ENCODE data around the gene PDXDC1. TPM values are rescaled to one million over a fixed set of nuclear protein-coding genes. Genes with fewer than 3 reads are reported as not detected.
"Not testable (repeated sequence)": the region's sequence is repeated elsewhere in the genome, so short reads cannot be mapped to it uniquely, and the experiment has no call there.

PDXDC1 gene
- total RNA-seq, 1 experiment from 2014 or later = 101 TPM

DNA sequence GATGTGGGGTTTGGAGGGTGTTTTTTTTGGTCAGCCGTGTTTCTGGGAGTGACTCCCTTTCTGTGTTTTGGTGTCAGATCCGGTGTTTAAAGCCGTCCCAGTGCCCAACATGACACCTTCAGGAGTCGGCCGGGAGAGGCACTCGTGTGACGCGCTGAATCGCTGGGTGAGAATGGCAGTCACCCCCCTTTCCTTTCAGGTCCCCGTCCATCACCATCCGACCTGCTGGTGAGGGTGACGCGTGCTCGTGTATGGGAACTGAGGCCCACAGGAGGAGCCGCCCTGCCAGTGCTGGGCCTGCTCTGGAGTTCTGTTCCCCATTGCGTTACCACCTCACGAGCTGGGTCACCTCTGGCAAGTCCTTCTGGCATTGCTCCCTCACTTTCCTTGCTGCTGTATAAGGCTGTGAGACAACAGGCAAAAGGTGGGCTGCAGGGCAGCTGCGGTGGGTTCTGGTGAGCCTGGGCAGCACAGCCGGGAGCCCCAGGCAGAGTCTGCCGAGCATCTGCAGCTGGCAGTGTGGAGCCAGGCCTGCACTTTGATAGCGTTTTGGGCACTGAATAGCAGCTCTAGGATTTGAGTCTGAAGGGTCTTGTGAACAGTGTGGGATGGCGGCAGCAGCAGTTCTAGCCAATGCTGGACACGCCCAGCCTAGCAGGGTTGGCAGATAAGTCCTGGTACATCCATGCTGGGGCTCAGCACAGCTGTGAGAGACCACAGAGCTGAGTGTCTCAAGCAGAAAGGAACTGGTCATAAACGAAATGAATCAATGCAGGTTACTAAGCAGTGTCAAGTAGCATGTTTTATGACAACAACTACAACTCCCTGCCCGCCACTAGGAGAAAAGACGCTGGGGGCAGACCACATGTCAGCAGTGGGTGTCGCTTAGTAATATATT is 54.2 kb downstream of the PDXDC1 start:
- DNase-seq (ENCODE audit: low read depth); in situ Hi-C loops (cut with HindIII; ENCODE audit: low pct_unique_long_range_greater_than_20kb, low sequenced_read_pairs): not testable (repeated sequence)

DNA sequence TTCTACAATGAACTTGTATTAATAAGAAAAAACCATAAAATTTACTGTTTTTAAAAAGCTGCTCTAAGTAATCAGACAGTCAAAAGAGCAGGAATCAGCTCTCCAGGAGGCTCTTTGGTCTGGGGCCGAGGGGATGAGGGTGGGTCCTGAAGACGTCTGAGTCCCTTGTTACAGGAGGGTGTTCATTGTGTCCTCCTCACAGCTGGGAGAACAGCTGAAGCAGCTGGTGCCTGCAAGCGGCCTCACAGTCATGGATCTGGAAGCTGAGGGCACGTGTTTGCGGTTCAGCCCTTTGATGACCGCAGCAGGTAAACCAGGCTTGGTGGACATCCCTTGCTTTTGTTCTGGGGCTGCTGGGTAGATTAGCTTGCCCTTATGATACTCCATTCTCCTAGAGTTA is 54.9 kb downstream of the PDXDC1 start:
- DNase-seq (ENCODE audit: low read depth); in situ Hi-C loops (cut with HindIII; ENCODE audit: low pct_unique_long_range_greater_than_20kb, low sequenced_read_pairs): not testable (repeated sequence)

DNA sequence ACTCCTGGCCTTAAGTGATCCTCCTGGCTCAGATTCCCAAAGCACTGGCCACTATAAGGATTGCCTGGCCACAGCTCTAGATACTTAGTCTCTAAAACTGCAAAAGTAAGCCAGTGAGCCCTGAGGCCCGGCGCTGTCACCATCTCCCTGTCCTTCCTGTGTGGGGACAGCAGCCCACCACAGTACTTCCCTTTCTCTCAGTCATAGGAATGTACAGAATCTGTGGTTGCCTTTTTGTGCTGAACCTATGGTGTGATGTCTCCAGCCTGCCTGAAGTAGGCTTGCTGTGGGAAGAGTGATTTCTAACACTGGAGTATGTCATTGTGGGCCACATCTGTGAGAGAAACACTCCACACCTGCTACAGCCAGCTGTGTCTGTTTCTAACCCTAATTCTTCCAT is 56.4 kb downstream of the PDXDC1 start:
- in situ Hi-C loops (cut with HindIII; ENCODE audit: low pct_unique_long_range_greater_than_20kb, low sequenced_read_pairs) = no loop called here
- no peak for DNase-seq (ENCODE audit: low read depth)

DNA sequence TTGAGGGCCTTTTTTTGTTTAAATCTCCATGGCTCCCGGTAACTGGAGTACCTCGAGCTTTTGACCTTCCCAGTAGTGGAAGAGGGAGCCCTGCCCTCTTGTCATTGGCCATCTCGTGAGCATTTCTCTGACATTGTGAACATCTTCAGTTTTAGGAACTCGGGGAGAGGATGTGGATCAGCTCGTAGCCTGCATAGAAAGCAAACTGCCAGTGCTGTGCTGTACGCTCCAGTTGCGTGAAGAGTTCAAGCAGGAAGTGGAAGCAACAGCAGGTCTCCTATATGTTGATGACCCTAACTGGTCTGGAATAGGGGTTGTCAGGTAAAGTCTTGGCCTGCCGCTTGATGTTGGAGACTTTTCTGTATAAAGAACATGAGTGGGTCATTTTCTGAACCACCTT is 56.8 kb downstream of the PDXDC1 start:
- in situ Hi-C loops (cut with HindIII; ENCODE audit: low pct_unique_long_range_greater_than_20kb, low sequenced_read_pairs) = no loop called here
- no peak for DNase-seq (ENCODE audit: low read depth)

DNA sequence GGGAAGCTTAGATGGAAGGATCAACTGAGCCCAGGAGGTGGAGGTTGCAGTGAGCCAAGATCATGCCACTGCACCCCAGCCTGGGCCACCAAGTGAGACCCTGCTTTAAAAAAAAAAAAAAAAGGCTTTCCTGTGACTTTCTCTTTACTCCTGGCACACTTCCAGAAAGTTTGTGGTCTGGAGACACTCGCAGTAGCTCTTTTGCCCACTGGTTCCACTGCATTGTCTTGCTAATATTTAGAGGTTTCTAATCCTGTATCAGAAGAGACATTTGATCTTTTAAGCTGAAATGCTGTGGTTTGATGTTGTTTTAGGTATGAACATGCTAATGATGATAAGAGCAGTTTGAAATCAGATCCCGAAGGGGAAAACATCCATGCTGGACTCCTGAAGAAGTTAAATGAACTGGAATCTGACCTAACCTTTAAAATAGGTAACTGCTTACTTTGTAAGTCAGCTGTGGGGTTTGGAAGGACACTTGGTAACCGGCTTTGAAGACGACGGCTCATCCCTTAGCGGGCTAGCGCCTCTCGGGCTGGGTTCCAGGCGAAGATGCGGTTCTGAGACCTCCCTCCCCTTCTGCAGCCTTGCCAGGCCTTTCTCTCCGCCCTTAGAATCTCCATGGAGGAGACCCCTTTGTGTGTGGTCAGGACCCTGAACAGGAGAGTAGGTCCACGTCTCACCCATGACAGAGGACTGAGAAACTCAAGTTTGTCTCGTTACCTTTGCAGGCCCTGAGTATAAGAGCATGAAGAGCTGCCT is 57.9 kb downstream of the PDXDC1 start:
- in situ Hi-C loops (cut with HindIII; ENCODE audit: low pct_unique_long_range_greater_than_20kb, low sequenced_read_pairs) = no loop called here
- no peak for DNase-seq (ENCODE audit: low read depth)

DNA sequence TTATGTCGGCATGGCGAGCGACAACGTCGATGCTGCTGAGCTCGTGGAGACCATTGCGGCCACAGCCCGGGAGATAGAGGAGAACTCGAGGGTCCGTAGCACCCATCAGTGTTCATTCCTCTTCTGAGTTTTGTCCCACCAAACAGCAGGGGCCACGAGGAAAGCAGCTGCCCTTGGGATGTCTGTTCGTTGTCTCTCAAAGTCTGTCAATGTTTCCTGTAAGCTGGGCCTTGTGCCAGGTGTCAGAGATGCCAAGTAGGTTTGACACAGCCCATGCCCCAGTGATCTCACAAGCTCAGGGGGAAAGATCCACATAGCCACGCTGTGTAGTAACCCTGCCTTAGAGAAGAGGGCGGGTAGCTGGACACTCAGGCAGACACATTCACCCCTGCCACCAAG is 58.5 kb downstream of the PDXDC1 start:
- no peak for DNase-seq (ENCODE audit: low read depth)

DNA sequence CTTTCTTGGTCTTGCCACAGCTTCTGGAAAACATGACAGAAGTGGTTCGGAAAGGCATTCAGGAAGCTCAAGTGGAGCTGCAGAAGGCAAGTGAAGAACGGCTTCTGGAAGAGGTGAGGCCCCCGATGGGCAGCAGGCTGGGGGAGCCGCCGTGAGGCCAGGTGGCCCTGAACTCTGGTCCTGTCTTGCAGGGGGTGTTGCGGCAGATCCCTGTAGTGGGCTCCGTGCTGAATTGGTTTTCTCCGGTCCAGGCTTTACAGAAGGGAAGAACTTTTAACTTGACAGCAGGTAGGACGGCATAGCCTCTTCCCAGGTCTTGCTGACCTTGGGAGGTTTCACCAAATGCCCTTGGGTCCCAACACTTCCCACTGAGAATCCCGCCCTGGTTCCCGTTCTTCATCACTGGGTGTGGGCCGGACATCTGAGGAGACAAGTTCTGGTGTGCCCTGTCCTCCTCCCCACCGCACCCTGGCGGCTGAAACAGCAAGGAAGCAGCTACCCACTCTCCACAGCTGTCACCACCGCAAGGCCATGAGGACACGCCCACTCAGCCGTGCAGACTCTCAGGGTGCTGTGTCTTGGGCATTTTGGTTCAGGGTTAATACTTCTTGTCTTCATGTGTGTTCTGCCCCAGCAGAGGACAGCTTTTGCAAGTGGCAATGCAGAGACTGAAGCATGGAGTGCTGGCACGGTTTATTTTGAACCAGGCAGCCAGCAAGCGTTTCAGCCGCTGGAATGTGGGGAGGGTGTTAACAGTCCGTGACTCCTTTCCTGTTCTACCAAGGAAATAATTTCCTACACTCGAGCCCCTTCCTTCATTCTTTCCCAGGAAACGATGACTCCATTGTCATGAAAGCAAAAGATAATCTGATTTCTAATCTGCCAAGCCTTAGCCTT is 59.7 kb downstream of the PDXDC1 start:
- DNase-seq (ENCODE audit: low read depth) = no peak
- in situ Hi-C loops (cut with HindIII; ENCODE audit: low pct_unique_long_range_greater_than_20kb, low sequenced_read_pairs) = no loop called here

More for the DNA sequence above, 58.5 kb downstream of the PDXDC1 start:
- in situ Hi-C loops (cut with HindIII; ENCODE audit: low pct_unique_long_range_greater_than_20kb, low sequenced_read_pairs) = no loop called here

DNA sequence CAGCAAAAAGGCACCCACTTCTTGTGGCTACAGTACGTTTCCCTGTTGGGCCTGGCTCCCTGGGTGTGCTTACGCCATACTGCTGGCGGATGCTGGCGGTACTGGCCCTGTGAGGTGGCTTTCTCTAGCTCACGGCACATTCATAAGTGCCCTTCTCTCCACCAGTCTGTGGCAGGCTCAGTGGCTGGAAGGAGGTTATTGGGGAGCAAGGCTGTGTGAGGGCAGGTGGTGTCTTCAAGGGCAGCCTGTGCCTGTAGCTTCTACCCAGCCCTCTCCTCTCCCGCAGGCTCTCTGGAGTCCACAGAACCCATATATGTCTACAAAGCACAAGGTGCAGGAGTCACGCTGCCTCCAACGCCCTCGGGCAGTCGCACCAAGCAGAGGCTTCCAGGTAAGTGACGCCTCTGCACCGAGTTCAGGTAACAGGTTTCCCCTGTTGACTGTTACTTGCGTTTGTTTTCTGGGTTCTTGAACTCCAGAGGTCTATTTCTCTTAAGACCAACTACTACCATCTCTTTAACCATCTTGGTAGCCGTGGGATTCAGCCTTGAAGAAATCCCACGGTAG is 60.4 kb downstream of the PDXDC1 start:
- in situ Hi-C loops (cut with HindIII; ENCODE audit: low pct_unique_long_range_greater_than_20kb, low sequenced_read_pairs) = no loop called here
- DNase-seq (ENCODE audit: low read depth) = no peak

DNA sequence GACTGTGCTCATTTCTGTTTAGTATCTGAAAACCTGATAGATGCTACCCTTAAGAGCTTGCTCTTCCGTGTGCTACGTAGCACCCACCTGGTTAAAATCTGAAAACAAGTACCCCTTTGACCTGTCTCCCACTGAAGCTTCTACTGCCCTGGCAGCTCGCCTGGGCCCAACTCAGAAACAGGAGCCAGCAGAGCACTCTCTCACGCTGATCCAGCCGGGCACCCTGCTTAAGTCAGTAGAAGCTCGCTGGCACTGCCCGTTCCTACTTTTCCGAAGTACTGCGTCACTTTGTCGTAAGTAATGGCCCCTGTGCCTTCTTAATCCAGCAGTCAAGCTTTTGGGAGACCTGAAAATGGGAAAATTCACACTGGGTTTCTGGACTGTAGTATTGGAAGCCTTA is 62.2 kb downstream of the PDXDC1 start:
- in situ Hi-C loops (cut with HindIII; ENCODE audit: low pct_unique_long_range_greater_than_20kb, low sequenced_read_pairs) = no loop called here
- no peak for DNase-seq (ENCODE audit: low read depth)

DNA sequence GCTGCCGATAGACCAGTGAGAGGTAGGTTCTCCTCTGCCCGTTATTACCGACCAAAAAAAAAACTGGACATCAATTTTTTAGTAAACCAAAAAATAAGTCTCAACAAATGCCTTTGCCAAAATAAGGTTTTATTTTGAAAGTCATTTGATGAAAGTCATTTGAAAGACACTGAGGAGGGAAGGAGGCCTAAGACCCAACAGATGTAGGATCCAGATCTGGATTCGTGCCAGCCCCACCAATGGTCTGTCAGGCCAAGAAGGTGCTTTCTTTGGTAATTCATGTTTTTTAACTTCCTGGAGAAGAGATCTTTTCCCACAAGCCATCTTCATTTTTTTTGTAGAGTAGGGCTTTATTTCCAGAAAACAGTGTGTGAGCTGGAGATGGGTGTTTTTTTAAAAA is 62.9 kb downstream of the PDXDC1 start:
- in situ Hi-C loops (cut with HindIII; ENCODE audit: low pct_unique_long_range_greater_than_20kb, low sequenced_read_pairs) = no loop called here
- DNase-seq (ENCODE audit: low read depth) = no peak

DNA sequence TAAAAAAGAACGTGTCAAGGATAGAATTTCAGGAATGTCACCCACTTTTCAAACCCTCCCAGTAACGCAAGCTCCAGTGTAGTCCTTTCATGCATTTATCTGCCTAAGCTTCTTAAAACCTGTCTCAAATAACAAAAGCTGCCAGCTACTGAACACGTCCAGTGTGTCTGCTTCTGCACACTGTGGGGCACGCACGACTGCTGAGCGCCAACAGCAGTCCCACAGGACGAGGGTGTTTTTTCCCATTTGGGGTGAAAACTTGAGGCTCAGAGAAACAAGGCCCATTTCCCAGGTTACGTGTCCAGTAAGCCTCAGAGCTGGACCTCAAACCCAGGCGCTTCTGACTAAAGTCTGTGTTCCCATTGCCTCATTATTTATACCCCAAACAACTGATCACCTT is 63.9 kb downstream of the PDXDC1 start:
- DNase-seq (ENCODE audit: low read depth) = no peak
- in situ Hi-C loops (cut with HindIII; ENCODE audit: low pct_unique_long_range_greater_than_20kb, low sequenced_read_pairs) = no loop called here

DNA sequence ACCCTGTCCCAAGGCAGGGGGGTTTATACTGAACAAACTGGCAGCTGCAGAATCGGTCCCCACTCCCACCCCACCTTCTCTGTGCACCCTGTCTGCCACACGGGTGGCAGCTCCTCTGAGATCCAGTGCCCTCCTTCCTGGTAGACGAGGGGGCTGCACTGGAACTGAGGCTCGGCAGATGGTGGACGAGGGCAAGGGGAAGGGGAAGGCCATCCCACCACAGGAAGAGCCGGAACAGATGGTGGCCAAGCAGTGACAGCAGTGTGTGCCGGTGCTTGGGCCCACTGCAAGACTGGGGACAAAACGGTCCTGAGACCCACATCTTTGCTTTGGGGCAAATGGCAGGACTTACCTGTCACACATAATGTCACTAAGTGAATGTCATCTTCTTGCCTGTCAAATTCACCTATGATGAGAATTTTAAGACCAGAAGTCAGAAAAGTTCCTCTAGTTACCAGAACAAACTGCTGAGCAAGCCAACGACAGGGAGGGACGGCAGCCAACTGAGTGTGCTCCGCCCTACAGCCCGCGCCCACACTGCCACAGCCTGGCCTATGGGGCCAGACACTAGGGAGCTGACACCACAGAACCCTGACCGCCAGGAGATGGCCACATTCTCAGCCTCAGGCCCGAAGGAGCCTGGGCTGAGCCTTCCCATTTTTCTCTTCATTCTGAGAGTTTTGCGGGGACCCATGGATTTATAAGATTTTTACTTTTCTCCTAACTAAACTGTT is 66.6 kb downstream of the PDXDC1 start:
- DNase-seq (ENCODE audit: low read depth) = peak; percentile 40
- in situ Hi-C loops (cut with HindIII; ENCODE audit: low pct_unique_long_range_greater_than_20kb, low sequenced_read_pairs) = no loop called here

DNA sequence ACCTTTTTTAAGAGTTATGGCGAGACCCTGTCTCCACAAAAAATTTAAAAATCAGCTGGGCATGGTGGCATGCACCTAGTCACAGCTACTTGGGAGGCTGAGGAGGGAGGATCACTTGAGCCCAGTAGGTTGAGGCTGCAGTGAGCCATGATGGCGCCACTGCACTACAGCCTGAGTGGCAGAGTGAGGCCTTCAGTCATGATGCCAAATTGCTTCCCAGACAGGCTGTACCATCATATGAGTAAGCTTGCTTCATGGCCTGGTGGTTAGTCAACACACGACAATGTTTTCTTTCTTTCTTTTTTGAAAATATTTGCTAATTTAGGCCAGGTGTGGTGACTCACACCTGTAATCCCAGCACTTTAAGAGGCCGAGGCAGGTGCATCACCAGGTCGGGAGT is 68.5 kb downstream of the PDXDC1 start:
- in situ Hi-C loops (cut with HindIII; ENCODE audit: low pct_unique_long_range_greater_than_20kb, low sequenced_read_pairs) = no loop called here
- no peak for DNase-seq (ENCODE audit: low read depth)

DNA sequence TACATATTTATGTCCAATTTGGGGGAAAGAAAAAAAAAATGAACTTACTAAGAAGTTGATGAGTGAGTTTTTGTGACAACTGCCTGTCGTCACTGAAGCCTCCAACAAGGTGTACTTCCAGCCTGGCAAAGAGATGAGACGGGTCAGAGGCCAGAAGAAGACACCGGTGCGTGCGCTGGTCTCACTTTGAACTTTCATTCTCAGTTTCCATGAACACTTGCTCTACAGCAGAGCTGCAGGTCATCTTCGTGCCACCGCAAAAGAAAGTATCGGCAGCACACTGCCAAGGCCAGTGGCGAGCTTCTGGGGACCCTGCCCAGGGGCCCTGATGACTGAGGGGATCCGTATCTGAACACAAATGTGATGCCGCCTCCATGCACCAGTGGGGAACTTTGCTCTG is 69.5 kb downstream of the PDXDC1 start:
- no peak for DNase-seq (ENCODE audit: low read depth)
- in situ Hi-C loops (cut with HindIII; ENCODE audit: low pct_unique_long_range_greater_than_20kb, low sequenced_read_pairs) = no loop called here

DNA sequence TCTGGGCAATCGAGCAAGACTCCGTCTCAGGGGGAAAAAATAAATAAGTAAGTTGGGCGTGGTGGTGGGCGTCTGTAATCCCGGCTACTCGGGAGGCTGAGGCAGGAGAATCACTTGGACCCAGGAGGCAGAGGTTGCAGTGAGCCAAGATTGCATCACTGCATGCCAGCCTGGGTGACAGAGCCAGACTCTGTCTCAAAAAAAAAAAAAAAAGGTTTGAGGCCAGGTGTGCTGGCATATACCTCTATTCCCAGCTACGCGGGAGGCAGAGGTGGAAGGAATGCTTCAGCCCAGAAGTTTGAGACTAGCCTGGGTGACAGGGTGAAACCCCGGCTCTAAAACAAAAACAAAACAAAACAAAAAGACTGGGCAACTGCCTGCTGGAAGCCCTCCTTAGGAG is 70.4 kb downstream of the PDXDC1 start:
- DNase-seq (ENCODE audit: low read depth); in situ Hi-C loops (cut with HindIII; ENCODE audit: low pct_unique_long_range_greater_than_20kb, low sequenced_read_pairs): not testable (repeated sequence)

DNA sequence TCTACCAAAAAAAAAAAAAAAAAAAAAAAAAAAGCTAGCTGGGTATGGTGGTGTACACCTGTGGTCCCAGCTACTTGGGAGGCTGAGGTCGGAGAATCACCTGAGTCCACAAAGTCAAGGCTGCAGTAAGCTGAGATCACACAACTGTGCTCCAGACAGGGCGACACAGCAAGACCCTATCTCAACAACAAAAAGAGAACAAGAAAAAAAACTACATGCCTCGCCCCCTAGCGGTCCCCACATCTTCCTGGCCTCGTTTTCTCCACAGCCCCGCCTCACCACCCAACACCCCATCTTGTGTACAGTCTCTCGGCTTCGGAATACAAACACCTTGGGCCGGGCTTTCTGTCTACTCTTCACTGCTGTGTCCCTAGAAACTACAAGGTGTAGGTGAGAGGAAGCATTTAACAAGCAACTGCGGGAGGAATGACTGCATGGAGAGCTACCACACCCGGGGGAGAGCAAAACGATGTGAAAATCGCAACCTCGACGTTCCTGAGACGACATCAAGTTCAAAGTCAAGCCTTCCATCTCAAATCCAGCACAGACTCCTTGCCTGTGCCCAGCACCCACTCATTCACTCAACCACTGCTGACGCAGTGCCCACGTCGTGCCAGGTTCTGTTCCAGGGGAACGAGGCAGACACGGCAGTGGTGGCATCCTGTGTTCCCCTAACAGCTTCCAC is 72.0 kb downstream of the PDXDC1 start:
- in situ Hi-C loops (cut with HindIII; ENCODE audit: low pct_unique_long_range_greater_than_20kb, low sequenced_read_pairs) = no loop called here
- no peak for DNase-seq (ENCODE audit: low read depth)

DNA sequence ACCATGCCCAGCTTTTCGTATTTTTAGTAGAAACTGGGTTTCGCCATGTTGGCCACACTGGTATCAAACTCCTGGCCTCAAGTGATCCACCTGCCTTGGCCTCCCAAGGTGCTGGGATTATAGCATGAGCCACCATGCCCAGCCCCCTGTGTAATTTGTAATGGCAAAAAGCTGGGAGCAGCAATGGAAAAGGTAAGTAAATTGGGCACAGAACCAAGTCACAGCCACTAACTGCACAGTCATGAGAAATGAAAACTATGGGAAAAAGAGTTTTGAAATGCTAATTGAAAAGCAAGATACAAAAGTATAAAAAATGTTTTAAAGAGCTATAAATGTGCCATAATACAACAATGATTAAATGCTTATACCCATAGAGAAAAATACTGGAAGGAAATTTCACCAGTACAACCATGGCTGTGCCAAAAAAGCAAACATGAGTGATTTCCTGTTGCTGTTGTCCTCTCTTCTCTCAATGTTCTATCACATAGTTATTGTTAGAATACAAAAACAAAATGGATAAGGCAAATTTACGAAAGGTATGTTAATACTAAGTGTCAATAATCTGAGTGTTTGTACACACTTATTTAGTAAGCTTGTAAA is 74.9 kb downstream of the PDXDC1 start:
- in situ Hi-C loops (cut with HindIII; ENCODE audit: low pct_unique_long_range_greater_than_20kb, low sequenced_read_pairs) = no loop called here

More for the DNA sequence above, 74.9 kb downstream of the PDXDC1 start:
- DNase-seq (ENCODE audit: low read depth) = no peak
